ENCODE data around the gene MT1M.

DNA sequence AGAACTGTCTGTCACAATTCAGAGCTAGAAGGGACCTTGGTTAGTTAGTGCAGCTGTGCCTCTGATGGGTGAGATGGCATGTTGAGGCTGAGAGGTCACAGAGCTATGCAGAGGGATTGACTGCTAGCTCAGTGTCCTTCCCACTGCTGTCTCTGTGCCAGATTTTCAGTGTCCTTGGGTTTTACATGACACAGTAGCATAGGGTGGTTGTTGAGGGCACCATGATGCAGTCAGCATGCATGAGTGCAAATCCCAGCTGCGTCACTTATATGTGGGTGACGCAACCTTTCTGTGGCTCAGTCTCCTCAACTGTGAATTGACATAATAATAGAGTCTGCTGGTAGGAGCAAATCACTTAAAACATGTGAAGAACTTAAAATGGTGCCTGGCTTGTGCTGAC, 8.7 kb downstream of the MT1M start:
- TF ChIP-seq, protein P1, sequence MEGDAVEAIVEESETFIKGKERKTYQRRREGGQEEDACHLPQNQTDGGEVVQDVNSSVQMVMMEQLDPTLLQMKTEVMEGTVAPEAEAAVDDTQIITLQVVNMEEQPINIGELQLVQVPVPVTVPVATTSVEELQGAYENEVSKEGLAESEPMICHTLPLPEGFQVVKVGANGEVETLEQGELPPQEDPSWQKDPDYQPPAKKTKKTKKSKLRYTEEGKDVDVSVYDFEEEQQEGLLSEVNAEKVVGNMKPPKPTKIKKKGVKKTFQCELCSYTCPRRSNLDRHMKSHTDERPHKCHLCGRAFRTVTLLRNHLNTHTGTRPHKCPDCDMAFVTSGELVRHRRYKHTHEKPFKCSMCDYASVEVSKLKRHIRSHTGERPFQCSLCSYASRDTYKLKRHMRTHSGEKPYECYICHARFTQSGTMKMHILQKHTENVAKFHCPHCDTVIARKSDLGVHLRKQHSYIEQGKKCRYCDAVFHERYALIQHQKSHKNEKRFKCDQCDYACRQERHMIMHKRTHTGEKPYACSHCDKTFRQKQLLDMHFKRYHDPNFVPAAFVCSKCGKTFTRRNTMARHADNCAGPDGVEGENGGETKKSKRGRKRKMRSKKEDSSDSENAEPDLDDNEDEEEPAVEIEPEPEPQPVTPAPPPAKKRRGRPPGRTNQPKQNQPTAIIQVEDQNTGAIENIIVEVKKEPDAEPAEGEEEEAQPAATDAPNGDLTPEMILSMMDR (conservative IDR thresholded peaks at IDR 0.05; ENCODE audit: low read length) = no peak
- no peak for TF ChIP-seq EZH2phosphoT487 (IDR thresholded peaks at IDR 0.05; ENCODE audit: borderline replicate concordance)

Measured in Loucy (cell line).